ENCODE measurements around the gene FAM83F. TPM values are rescaled to one million over a fixed set of nuclear protein-coding genes. Genes with fewer than 3 reads are reported as not detected.
A peak's percentile ranks its signal among the peaks of the same experiment; 100 is the strongest.

Gene FAM83F
- total RNA-seq, 1 experiment from 2014 or later: 33.1 TPM

DNA sequence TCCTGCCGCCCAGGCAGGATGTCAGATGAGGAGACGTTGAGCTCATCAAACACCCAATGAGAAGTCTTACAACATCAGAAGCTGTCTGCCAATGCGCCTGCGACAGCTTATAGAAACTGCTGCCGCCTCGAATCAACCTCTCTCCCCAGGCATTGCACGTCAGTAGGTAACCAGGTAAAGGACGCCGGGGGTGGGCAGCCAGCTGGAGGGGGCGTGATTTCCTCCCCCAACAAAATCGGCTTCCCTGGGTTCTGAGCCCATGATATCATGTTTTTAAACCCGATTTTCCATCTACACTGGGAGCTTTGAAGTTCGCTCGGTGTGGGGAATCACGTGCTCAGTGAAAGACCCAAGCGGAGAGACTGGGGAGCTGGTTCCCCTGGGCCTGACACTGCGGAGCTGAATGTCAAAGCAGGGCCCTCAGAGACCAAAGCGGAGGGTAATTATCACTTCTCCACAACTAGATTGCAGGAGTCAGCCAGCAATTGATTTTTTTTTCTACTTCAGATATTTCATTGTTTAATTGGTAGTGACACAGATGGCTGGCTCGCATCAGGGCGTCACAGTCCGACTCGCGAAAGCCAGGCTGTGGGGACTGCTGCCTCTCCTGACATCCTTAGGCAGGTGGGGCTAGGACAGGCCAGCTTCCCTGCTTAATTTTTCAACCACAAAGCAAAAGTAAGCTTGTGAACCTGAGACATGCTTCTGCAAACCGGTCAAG lies 15.4 kb downstream of the FAM83F start:
- peak overlapping the region; percentile 59 for H3K27ac Mint-ChIP-seq (ENCODE audit: low read depth, unreplicated experiment)
- peaks cover 14% of the 10 kb centered on the region for H3K36me3 Mint-ChIP-seq (ENCODE audit: insufficient read depth, unreplicated experiment)
- BruUV-seq (replicated peaks): no TSS peak
- DNase-seq (ENCODE audit: unreplicated experiment): no peak
- H3K4me1 Mint-ChIP-seq (ENCODE audit: insufficient read depth, unreplicated experiment): peaks cover 39% of the 10 kb centered on the region
- TF ChIP-seq, protein P1, sequence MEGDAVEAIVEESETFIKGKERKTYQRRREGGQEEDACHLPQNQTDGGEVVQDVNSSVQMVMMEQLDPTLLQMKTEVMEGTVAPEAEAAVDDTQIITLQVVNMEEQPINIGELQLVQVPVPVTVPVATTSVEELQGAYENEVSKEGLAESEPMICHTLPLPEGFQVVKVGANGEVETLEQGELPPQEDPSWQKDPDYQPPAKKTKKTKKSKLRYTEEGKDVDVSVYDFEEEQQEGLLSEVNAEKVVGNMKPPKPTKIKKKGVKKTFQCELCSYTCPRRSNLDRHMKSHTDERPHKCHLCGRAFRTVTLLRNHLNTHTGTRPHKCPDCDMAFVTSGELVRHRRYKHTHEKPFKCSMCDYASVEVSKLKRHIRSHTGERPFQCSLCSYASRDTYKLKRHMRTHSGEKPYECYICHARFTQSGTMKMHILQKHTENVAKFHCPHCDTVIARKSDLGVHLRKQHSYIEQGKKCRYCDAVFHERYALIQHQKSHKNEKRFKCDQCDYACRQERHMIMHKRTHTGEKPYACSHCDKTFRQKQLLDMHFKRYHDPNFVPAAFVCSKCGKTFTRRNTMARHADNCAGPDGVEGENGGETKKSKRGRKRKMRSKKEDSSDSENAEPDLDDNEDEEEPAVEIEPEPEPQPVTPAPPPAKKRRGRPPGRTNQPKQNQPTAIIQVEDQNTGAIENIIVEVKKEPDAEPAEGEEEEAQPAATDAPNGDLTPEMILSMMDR (IDR thresholded peaks at IDR 0.05; ENCODE audit: unreplicated experiment): no peak
- H3K4me3 Mint-ChIP-seq (ENCODE audit: unreplicated experiment): no peak overlapping the region
- POLR2A ChIA-PET: interaction anchor here (0.9 to 2.0 kb wide), 8 partner anchors 11 to 44 kb away, joined by 3 to 6 read pairs (median 4); partner anchors contain the start of gene FAM83F
- no peaks in the 10 kb centered on the region for H3K9me3 Mint-ChIP-seq (ENCODE audit: unreplicated experiment)
- H3K27me3 Mint-ChIP-seq (ENCODE audit: insufficient read depth, unreplicated experiment): no peaks in the 10 kb centered on the region
- CTCF ChIA-PET: interaction anchor here (0.6 to 3.2 kb wide), 7 partner anchors 9 to 838 kb away, joined by 3 to 13 read pairs (median 5); no protein-coding TSS in a partner anchor
- intact Hi-C loops (cut with micrococcal nuclease): no loop called here

- TF ChIP-seq, protein P1 (IDR thresholded peaks at IDR 0.05; ENCODE audit: unreplicated experiment): no peak
- no TSS peak for BruUV-seq (replicated peaks)
- ChIA-PET CTCF (interaction anchor here (0.7 to 3.2 kb wide), 5 partner anchors 11 to 476 kb away, joined by 4 to 13 read pairs (median 5); no protein-coding TSS in a partner anchor), POLR2A (interaction anchor here (1.2 to 1.4 kb wide), 3 partner anchors 12 to 15 kb away, joined by 3 to 5 read pairs (median 4); no protein-coding TSS in a partner anchor)
- Mint-ChIP-seq H3K4me1 (ENCODE audit: insufficient read depth, unreplicated experiment) (peaks cover 36% of the 10 kb centered on the region), H3K36me3 (ENCODE audit: insufficient read depth, unreplicated experiment) (peaks cover 11% of the 10 kb centered on the region), H3K27me3 (ENCODE audit: insufficient read depth, unreplicated experiment) (no peaks in the 10 kb centered on the region), H3K9me3 (ENCODE audit: unreplicated experiment) (no peaks in the 10 kb centered on the region), H3K27ac (ENCODE audit: low read depth, unreplicated experiment) (no peak overlapping the region), H3K4me3 (ENCODE audit: unreplicated experiment) (no peak overlapping the region)
- no peak for DNase-seq (ENCODE audit: unreplicated experiment)
- intact Hi-C loops (cut with micrococcal nuclease): no loop called here
Observed at GRCh38 chr22:40010746-40011145, 16.0 kb downstream of the FAM83F start.

- no peak for DNase-seq (ENCODE audit: unreplicated experiment)
- POLR2A ChIA-PET: no interaction called here
- Mint-ChIP-seq H3K9me3 (ENCODE audit: unreplicated experiment) (no peaks in the 10 kb centered on the region), H3K27me3 (ENCODE audit: insufficient read depth, unreplicated experiment) (no peaks in the 10 kb centered on the region), H3K27ac (ENCODE audit: low read depth, unreplicated experiment) (no peak overlapping the region), H3K36me3 (ENCODE audit: insufficient read depth, unreplicated experiment) (peaks cover 23% of the 10 kb centered on the region), H3K4me3 (ENCODE audit: unreplicated experiment) (no peak overlapping the region), H3K4me1 (ENCODE audit: insufficient read depth, unreplicated experiment) (peaks cover 11% of the 10 kb centered on the region)
- BruUV-seq (replicated peaks): no TSS peak
- CTCF ChIA-PET: no interaction called here
- TF ChIP-seq, protein P1 (IDR thresholded peaks at IDR 0.05; ENCODE audit: unreplicated experiment): no peak
- intact Hi-C loops (cut with micrococcal nuclease): no loop called here
Observed at GRCh38 chr22:40014667-40015248, 20.0 kb downstream of the FAM83F start.

GRCh38 chr22:40015358-40015976 lies 20.7 kb downstream of the FAM83F start:
- peak overlapping the region; percentile 83 for H3K27ac Mint-ChIP-seq (ENCODE audit: low read depth, unreplicated experiment)

More at GRCh38 chr22:40015358-40015976, 20.7 kb downstream of the FAM83F start:
- H3K4me3 Mint-ChIP-seq (ENCODE audit: unreplicated experiment): no peak overlapping the region
- BruUV-seq (replicated peaks): no TSS peak
- H3K9me3 Mint-ChIP-seq (ENCODE audit: unreplicated experiment): no peaks in the 10 kb centered on the region
- H3K36me3 Mint-ChIP-seq (ENCODE audit: insufficient read depth, unreplicated experiment): peaks cover 24% of the 10 kb centered on the region
- peaks cover 9% of the 10 kb centered on the region for H3K4me1 Mint-ChIP-seq (ENCODE audit: insufficient read depth, unreplicated experiment)
- CTCF ChIA-PET: interaction anchor here (0.5 to 1.8 kb wide), 4 partner anchors 10 to 92 kb away, joined by 3 to 16 read pairs (median 4); no protein-coding TSS in a partner anchor
- POLR2A ChIA-PET: interaction anchor here (0.8 to 1.4 kb wide), 2 partner anchors 14 to 25 kb away, joined by 3 to 4 read pairs; no protein-coding TSS in a partner anchor
- DNase-seq (ENCODE audit: unreplicated experiment): no peak
- TF ChIP-seq, protein P1 (IDR thresholded peaks at IDR 0.05; ENCODE audit: unreplicated experiment): no peak
- intact Hi-C loops (cut with micrococcal nuclease): no loop called here
- H3K27me3 Mint-ChIP-seq (ENCODE audit: insufficient read depth, unreplicated experiment): no peaks in the 10 kb centered on the region

All from MCF 10A (cell line).